ENCODE measurements around the gene C1orf159.

Gene C1orf159

GRCh38 chr1:1049318-1050165, 66.3 kb downstream of the C1orf159 start:
- no peak for DNase-seq

DNA sequence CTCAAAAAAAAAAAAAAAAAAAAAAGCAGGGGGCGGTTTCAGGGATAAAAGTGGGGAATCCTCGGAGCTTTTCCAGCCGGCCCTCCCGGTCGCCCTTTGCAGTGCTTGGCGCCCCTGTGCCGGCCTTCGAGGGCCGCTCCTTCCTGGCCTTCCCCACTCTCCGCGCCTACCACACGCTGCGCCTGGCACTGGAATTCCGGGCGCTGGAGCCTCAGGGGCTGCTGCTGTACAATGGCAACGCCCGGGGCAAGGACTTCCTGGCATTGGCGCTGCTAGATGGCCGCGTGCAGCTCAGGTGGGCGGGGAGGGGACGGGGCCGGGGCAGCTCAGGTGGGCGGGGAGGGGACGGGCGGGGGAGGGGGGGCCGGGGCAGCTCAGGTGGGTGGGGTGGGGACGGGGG, 67.1 kb downstream of the C1orf159 start:
- DNase-seq, result no peak

DNA sequence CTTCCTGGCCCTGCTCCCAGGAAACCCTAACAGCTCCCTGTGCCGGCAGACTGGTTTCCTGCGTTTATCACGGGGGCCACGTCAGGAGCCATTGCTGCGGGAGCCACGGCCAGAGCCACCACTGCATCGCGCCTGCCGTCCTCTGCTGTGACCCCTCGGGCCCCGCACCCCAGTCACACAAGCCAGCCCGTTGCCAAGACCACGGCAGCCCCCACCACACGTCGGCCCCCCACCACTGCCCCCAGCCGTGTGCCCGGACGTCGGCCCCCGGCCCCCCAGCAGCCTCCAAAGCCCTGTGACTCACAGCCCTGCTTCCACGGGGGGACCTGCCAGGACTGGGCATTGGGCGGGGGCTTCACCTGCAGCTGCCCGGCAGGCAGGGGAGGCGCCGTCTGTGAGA, 67.9 kb downstream of the C1orf159 start:
- DNase-seq, result no peak

GRCh38 chr1:1047407-1047806, 68.5 kb downstream of the C1orf159 start:
- no peak for DNase-seq

- no peak for DNase-seq
Measured at GRCh38 chr1:1046767-1047166, 69.1 kb downstream of the C1orf159 start.

DNA sequence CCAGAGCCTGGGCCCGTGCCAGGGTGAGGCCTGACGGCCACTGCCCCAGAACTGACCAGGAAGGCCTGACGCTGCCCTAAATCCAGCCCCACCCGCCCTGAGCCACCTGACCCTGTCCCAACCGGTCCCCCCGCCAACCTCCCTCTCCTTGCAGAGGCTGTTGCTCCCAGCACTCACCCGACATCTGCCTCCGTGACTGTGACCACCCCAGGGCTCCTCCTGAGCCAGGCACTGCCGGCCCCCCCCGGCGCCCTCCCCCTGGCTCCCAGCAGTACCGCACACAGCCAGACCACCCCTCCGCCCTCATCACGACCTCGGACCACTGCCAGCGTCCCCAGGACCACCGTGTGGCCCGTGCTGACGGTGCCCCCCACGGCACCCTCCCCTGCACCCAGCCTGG, 69.6 kb downstream of the C1orf159 start:
- DNase-seq, result no peak

DNA sequence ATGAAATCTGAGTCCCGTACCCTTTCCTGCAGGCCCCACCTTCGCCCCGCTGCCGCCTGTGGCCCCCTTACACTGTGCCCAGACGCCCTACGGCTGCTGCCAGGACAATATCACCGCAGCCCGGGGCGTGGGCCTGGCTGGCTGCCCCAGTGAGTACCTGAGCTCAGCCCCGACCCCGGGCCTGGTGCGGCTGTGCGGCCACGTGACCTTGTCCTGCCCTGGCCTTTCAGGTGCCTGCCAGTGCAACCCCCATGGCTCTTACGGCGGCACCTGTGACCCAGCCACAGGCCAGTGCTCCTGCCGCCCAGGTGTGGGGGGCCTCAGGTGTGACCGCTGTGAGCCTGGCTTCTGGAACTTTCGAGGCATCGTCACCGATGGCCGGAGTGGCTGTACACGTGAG, 70.8 kb downstream of the C1orf159 start:
- no peak for DNase-seq

GRCh38 chr1:1044455-1045078, 71.3 kb downstream of the C1orf159 start:
- DNase-seq, result no peak

DNA sequence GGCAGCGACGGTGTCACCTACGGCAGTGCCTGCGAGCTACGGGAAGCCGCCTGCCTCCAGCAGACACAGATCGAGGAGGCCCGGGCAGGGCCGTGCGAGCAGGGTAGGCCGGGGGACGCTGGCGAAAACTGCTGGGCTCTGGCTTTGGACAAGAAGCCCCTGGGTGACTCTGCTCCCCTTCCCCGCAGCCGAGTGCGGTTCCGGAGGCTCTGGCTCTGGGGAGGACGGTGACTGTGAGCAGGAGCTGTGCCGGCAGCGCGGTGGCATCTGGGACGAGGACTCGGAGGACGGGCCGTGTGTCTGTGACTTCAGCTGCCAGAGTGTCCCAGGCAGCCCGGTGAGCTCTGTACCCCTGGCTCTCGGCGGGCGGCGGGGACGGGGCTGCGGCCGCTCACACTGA, 72.0 kb downstream of the C1orf159 start:
- no peak for DNase-seq

- no peak for DNase-seq
Measured at GRCh38 chr1:1043411-1043810, 72.5 kb downstream of the C1orf159 start.

DNA sequence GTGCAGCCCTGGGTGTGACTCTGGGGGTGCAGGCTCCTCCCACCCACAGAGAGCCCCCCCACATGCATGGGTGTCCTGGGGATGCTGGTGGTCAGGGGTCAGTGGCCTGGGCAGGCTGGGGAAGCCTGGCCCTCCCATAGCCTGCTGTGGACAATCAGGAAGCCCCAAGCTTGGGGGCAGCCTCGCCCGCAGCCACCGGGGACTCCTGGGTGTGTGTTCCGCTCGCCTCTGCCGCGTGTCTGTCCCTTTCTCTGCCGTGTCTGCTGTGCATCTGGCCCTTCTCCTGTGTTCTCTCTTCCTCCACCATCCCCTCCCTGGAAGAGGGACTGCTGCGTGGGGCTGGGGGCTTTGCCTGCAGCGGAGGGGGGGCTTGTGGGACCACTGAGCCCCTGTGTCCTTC, 73.1 kb downstream of the C1orf159 start:
- DNase-seq, result no peak

DNA sequence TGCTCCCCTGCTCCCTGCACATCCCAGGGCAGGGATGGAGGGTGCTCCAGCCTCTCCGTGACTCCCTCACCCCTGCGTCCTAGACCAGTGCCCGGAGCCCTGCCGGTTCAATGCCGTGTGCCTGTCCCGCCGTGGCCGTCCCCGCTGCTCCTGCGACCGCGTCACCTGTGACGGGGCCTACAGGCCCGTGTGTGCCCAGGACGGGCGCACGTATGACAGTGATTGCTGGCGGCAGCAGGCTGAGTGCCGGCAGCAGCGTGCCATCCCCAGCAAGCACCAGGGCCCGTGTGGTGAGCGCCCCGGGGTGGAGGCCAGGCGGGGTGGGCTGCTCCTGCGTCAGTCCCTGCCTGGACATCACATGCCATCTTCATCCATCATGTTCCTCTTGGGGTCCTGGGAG, 74.0 kb downstream of the C1orf159 start:
- DNase-seq, result no peak

DNA sequence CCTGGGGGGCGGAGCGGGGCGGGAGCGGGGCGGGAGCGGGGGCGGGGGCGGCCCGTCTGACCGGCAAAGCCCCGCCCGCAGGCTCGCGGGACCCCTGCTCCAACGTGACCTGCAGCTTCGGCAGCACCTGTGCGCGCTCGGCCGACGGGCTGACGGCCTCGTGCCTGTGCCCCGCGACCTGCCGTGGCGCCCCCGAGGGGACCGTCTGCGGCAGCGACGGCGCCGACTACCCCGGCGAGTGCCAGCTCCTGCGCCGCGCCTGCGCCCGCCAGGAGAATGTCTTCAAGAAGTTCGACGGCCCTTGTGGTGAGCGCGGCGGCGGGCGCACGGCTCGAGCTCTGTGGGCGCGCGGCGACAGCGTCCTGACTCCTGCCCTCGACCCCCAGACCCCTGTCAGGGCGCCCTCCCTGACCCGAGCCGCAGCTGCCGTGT, 74.8 kb downstream of the C1orf159 start:
- no peak for DNase-seq

DNA sequence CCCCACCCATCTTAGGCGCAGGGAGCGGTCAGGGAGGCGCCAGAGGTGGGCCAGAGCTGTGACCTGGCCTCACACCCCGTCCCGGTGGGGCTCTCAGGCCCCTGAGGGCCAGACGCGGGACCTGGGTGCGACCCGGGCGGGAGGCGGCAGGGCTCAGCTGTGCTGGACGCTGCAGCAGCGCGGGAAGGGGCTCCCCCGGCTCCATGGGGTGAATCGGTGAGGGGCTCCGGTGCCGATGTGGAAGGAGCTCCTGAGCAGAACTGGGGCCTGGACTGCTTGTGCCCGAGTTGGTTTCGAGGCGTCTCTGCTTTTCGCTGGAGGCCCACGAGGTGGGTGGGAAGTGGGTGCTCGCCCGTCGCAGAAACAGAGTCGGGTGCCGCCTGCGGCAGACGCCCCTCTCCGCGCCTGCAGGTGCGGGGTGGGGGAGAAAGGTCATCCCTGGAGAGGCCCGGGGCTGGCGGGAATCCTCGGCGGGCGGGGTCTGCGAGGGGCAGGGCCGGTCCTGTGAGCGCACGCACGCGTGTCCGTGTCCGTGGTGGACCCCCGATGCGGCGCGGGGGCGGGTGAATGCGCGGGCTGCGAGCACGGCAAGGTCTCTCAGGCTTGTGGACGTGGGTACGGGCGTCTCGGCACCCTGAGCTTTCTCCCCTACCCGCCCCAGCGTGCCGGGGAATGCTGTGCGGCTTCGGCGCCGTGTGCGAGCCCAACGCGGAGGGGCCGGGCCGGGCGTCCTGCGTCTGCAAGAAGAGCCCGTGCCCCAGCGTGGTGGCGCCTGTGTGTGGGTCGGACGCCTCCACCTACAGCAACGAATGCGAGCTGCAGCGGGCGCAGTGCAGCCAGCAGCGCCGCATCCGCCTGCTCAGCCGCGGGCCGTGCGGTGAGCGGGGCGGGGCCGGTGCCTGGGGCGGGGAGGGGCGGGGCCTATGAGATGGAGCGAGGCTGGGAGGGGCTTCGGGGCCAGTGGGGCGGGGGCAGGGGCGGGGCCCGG, 75.6 kb downstream of the C1orf159 start:
- no peak for DNase-seq

GRCh38 chr1:1039145-1039910, 76.6 kb downstream of the C1orf159 start:
- DNase-seq, result no peak

- DNase-seq, result no peak
Measured at GRCh38 chr1:1038694-1039093, 77.2 kb downstream of the C1orf159 start.

DNA sequence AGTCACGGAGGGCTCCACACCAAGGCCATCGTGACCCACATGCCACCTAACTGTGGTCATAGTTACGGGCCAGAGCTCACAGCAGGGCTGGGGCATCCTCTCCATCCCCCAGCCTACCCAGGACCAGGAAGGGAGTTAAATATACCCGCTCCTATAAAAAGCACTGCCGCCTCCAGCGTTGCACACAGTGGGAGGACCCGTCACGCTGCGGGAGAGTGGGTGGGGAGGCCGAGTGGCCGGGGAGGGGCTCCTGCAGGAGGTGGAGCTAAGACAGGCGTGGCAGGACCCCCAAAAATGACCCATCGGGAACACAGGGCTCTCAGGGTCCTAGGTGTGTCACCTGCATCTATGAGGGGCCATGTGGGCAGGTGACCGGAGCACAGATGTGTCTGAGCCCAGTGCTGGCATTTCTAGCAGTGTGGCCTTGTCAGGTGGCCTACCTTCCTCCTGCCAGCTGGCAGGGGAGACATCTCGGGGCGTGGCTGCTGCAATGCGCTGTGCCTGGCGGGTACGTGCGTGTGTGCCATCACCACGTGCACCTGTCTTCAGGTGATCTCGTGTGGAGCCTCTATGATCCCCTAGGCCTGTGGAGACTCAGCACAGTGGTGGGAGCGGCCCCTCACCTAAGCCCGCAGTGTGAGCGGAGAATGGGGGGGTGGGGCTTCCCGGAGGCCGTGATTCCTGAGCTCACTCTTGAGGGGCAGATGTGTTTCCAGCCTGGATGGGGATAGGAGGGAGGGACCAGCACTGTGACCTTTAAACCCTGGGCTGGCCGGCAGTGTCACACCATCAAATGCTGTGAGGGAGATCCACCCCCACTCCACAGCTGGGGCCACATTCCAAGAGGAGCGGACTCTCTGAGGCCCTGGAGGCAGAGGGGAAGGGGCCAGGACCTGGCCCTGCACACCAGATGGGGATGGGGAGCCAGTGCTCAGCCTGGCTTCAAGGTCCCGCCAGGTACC, 78.2 kb downstream of the C1orf159 start:
- DNase-seq, result no peak

DNA sequence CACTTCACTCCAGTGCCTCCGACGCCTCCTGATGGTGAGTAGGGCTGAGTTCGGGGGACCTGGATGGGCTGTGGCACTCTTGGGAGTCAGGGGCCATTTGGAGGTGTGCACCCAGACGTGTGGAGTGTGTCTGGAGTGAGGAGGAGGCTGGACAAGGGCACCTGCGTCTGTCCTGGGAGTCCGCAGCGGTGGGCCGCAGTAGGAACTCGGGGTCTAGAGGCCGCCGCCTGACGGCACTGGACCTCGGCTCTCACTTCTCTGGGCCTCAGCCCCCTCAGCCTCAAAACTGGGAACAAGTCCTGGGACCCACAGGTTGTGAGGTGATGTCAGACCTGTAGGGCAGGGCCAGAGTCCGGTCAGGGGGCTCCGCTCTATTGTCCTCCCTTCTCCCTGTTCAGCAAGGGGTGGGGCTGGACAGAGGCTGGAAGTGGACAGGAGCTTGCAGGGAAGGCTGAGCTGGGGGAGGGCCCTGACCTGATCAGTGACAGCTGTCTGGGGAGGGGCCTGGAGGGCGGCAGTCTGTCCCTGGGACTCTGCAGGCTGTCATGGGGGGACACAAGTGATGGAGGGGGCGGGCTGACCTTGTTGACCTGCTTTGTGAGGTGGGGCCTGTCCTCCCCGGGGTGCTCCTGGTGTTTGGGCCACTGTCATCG, 80.5 kb downstream of the C1orf159 start:
- DNase-seq, result no peak

DNA sequence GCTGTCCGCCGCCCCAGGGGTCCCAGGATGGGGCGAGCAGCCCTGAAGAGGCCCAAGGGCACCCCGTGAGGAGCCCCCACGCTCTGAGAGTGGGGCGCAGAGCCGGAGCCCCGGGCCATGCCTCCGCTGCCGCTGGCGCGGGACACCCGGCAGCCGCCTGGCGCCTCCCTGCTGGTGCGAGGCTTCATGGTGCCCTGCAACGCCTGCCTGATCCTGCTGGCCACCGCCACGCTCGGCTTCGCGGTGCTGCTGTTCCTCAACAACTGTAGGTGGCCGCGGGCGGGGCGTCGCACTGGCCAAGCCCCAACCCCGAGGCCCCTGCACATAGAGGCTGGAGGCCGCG, 81.5 kb downstream of the C1orf159 start:
- DNase-seq, result no peak

GRCh38 chr1:1033731-1034438, 82.0 kb downstream of the C1orf159 start:
- DNase-seq, result no peak

Measured in cortex of kidney (tissue), 1 donor.